Measurements from ENCODE around the gene SELENOW.
"Not testable (repeated sequence)": the region's sequence is repeated elsewhere in the genome, so short reads cannot be mapped to it uniquely, and the experiment has no call there.

The SELENOW gene

GRCh38 chr19:47758443-47758804 is 20.1 kb upstream of the SELENOW start:
- TF ChIP-seq CTCF (conservative IDR thresholded peaks at IDR 0.05) = no peak
- no peak overlapping the region for H3K27ac ChIP-seq

GRCh38 chr19:47760632-47760999 is 17.9 kb upstream of the SELENOW start:
- no peak for TF ChIP-seq CTCF (conservative IDR thresholded peaks at IDR 0.05)
- no peak overlapping the region for H3K27ac ChIP-seq

- TF ChIP-seq CTCF (conservative IDR thresholded peaks at IDR 0.05) = no peak
- H3K27ac ChIP-seq = no peak overlapping the region
Observed at GRCh38 chr19:47761566-47761965, 16.9 kb upstream of the SELENOW start.

- H3K27ac ChIP-seq = no peak overlapping the region
- no peak for TF ChIP-seq CTCF (conservative IDR thresholded peaks at IDR 0.05)
Observed at GRCh38 chr19:47762151-47762550, 16.4 kb upstream of the SELENOW start.

GRCh38 chr19:47762615-47763308 is 15.7 kb upstream of the SELENOW start:
- no peak for TF ChIP-seq CTCF (conservative IDR thresholded peaks at IDR 0.05)
- H3K27ac ChIP-seq = no peak overlapping the region

- not testable (repeated sequence) for H3K27ac ChIP-seq
Observed at GRCh38 chr19:47764705-47765104, 13.8 kb upstream of the SELENOW start.

GRCh38 chr19:47765523-47766358 is 12.8 kb upstream of the SELENOW start:
- no peak overlapping the region for H3K27ac ChIP-seq
- TF ChIP-seq CTCF (conservative IDR thresholded peaks at IDR 0.05) = peak; percentile 76

GRCh38 chr19:47766359-47766620 is 12.2 kb upstream of the SELENOW start:
- no peak overlapping the region for H3K27ac ChIP-seq
- no peak for TF ChIP-seq CTCF (conservative IDR thresholded peaks at IDR 0.05)
